Stimulated activated CD4-positive, alpha-beta T cell treated with anti-CD3 and anti-CD28 coated beads, Interleukin-15, amount 100 ng/mL, for 48 hours (primary cell): ENCODE measurements around the gene MCCD1.
"Not testable (repeated sequence)": the region's sequence is repeated elsewhere in the genome, so short reads cannot be mapped to it uniquely, and the experiment has no call there.

Source experiments
- DNase-seq, 2 donors: peaks; one replicate each; pipeline ENCODE4 v3.0.0-alpha.2; 2020; ENCODE audit warnings: low read depth in 2 of 2

MCCD1 gene, protein sequence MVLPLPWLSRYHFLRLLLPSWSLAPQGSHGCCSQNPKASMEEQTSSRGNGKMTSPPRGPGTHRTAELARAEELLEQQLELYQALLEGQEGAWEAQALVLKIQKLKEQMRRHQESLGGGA

DNA sequence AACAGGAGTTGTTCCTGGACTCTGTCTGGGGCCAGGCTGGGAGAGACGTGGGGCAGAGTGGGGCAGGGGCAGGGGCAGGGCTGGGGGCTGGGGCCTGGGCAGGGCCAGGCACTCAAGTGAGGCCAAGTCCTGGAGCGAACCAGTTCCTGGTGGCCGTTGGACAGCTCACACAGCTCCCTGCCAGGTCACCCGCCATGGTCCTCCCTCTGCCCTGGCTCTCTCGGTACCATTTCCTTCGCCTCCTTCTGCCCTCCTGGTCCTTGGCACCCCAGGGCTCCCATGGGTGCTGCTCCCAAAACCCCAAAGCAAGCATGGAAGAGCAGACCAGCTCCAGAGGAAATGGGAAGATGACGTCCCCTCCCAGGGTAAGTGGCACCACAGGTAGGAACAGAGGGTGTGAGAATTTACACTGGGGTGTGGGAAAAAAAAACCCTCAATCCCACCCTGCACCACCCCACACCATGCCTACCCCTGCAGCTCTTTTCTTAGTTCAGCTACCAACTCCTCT, at the start of gene MCCD1:
MCCD1 (plus strand) TSS at position 142 of the 508 bp plus-strand sequence; CDS start at position 195, 53 bp downstream.
- DNase-seq: no peak

DNA sequence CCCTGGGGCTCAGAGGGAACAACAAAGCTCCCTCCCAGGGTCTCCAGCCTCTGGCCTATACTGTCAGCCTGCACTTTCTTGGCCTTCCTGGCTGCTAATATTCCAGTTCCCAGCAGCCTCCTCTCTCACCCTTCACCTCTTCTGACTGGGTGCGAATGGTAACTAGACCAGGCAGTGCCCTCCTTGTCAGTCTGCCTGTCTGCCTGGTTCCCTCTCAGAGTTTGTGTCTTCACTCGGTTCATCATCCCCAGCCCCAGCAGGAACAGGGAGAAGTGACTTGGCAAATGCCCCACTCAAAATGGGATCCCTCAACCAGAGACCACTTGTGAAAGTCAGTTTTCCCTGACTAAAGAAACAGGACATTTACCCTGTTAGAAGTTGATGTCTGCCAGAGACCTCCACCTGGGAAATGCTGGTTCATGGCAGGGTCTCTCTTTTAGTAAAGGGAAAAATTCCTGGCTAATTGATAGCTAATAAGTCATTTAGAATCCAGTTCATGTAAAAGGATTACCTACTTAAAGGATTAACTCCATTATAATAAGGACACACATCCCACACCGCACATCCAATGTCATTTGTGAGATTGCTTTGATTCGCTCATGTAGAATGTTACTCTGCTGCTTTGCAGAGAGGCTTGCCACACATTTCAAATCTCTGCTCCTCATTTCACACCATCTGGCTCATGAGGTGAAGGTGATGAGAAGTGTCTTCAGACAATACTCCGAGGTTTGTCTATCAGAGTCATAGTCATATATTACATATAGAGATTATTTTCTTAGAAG, 49.4 kb upstream of the MCCD1 start:
- DNase-seq: no peak

DNA sequence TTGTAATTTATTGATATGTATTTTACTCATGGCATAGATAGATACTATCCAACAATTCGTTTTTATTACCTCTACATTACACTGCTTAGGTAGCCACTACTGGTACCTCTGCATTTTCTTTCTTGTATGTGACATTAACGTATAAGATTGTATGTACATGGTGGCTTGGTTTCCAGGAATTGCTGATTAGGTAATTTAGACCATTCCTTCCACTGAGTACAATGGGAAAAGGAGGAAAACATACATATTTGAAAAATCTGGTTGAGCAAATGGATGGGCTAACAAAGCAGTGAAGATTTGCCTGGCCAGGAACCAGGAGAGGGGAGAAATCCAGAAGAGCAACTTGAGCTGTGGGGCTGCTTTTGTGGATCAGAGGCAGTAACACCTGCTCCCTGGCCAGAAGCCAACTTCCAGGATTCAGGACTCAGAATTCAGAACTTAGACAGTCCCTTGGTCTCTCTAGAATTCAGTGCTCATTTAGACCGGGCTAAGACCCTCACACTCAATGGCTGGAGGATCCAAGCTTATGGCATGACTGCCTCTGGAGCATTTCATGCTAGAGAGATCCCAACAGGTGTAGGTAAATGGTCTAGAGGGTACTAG, 48.7 kb upstream of the MCCD1 start:
- no peak for DNase-seq

DNA sequence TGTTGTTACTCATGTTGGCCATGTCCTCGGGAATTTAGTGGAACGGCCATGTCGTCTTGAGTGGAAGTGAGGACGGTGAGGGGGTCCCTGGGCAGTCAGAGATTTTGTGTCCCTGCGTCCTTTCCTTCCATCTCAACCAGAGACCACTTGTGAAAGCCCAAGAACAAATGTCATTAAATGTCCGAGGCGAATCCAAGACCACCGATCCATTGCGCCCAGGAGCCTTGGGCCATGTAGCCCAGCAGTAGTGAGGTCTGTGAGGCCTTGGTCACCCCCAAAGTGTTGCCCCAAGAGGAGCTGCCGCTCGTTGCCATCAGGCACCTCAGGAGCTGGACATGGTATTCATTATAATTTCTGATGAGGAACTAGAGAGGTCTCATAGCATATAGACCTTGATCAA, 48.2 kb upstream of the MCCD1 start:
- DNase-seq: no peak

DNA sequence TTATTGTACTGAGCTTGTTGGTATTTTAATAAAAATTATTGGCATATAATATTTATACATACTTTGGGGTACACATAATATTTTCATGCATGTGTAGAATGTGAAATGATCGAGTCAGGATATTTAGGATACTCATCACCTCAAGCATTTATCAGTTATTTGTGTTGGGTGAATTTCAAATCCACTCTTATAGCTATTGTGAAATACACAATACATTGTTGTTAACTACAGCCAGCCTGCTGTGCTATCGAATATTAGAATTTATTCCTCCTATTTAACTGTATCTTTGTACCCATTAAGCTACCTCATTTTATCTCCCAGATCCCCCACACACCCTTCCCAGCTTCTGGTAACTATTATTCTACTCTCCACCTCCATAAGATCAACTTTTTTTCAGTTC, 45.4 kb upstream of the MCCD1 start:
- no peak for DNase-seq

DNA sequence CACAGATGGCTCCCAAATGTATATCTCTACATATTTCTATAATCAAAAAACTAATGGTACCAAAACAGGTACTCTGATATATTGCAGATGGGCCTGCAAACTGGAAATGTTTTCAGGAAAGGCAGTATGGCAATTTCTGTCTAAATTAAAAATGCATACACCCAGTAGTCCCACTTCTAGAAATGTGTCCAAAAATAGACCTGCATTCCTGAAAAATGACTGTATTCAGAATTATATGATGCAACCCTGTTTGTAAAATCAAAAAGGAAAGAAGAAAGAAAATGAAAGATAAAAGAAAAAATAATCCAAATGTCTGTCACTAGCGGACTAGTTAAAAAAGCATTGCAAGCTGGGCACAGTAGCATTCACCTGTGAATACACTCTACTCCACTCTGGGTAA, 43.7 kb upstream of the MCCD1 start:
- DNase-seq: no peak

DNA sequence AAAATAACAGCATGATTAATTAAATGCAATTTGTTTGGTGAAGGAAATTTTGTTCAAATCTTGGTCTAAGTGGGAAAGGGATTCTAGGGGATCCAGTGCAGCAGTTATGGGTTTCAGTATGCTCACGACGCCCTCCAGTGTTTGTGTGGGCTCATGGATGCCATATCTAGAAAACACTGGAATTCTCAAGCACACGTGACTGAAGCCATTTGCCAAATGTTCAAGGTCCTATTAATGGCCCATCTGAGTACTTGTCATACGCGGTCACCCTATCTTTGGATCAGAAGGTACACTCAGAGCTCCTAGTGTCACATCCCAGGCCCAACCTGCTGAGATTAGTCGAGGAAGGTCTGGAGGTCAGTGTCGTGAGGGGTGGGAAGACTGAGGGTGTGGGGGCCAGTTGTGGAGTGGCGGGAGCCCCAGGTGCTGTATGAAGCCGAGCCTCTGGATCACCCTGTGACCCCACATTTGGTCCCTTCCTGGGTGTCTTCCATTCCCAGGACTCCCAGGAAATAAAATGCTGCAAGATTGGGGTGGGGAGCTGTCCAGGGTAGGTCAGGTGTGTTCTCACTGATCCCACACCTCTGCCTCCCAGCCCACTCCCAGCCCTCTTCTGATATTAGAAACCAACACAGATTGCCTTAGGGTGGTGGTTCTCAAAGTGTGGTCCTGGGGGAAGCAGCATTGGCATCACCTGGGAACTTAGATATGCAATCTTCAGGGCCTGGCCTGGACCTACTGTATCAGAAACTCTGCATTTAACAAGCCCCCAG, 42.5 kb upstream of the MCCD1 start:
- not testable (repeated sequence) for DNase-seq

DNA sequence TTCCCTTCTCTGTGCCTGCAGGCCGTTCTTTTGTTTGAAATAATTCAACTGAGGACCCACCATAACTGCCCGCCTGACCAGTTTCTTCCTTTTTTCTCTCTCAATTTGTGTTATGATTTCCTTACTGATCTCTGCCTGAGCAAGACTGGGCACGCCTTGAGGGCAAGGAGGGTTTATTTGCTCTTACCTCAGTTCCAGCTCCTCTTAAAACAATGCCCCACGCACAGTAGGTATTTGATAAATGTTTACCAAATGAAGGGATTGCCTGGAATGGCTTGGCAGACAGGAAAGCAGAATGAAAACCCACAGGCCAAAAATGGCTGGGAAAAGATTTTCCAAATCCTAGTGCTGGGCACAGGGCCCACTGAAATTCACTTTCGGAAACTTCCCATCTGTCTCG, 41.1 kb upstream of the MCCD1 start:
- not testable (repeated sequence) for DNase-seq

DNA sequence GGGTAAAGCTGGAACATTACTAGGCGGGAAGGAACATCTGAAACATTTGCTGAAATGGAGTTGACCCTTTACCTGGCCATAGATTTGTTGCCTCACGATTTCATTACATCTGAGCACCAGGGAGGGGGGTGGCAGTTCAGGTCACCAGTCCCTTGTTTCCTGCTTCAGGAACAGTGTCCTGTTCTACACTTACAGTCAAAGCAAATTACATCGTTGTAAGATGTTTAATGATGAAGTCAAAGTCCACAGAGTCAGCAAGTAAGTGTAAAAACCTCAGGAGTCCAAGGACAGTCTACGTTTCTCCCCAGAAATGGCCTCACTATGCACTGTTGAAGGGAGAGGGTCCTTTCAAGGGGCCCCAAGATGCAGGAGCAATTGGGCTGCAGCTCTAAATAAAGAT, 39.7 kb upstream of the MCCD1 start:
- no peak for DNase-seq

DNA sequence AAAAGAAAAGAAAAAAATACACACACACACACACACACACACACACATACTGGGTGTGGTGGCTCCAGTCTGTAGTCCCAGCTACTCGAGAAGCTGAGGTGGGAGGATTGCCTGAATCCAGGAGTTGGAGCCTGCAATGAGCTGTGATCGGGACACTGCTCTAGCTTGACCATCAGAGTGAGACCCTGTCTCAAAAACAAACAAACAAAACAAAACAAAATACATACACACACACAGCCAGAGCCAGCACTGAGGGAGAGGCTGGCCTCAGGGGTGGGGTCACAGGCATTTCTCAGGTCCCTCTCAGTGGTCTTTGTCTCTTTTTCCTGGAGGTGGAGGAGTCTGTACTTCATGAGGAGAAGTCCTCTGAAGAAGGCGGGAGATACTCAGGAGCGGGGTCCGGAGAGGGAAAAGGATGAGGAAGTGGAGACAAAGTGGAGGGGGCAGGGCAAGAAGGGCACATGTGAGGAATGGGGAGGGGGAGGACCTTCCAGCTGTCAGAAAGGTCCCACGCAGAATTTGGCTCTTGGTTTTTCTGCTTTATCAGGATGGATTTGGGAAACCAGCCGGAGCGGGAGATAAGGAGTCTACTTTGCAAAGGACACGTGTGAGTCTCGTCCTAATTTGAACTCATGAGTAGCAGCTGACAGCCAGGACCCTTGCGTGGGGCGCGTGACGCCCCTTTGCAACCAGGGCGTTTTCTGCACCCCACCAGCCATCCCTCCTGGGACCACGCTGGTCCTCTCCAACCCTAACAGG, 38.5 kb upstream of the MCCD1 start:
- no peak for DNase-seq

DNA sequence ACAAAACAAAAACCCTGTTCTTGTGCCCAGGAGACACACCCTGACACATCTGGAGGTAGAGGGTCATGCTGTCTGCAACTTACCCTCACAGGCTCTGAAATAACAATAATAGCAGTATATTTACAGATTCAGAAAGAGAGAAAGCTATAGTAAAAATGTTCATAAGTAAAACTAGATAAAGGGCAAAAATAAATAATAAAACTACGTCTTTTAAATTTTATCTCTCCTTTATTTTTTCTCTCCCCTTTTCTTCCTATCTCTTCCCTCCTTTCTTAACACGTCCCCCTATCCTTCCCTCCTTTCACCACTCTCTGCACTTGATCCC, 35.2 kb upstream of the MCCD1 start:
- not testable (repeated sequence) for DNase-seq

DNA sequence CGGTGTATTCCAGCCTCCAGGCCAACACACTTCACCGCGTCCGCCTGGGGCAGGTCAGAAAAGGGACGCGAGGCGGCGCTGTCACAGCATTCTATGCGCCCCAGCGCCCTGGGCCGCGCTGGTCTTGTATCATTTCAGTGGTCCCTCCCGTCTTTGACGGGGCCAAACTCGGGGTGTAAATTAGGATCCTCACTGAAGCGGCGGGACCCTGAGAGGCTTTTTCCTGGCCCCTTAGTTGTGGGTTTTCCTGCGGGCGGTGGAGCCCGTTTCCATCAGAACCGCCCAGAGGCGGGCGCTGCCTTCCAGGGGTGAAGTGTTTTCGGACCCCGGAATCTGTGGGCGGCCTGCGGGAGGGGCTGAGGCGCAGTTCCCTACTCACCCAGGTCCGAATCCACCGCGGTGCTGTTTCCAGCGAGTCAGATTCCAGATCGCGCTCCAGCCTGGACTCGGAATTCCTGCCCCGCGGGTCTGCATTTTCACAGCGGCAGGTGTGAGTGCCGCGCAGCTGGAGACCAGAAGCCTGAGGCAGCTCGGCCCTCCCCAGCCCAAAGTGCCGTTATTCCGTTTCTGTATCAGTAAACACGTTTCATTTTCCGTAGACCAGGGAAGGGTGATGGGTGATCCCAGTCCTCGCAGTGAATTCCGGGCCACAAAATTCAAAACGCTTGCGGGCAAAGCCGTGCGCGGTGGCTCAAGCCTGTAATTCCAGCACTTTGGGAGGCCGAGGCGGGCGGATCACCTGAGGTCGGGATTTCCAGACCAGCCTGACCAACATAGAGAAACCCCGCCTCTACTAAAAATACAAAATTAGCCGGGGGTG, 34.7 kb upstream of the MCCD1 start:
- peak; percentile 44 to 75 for DNase-seq

DNA sequence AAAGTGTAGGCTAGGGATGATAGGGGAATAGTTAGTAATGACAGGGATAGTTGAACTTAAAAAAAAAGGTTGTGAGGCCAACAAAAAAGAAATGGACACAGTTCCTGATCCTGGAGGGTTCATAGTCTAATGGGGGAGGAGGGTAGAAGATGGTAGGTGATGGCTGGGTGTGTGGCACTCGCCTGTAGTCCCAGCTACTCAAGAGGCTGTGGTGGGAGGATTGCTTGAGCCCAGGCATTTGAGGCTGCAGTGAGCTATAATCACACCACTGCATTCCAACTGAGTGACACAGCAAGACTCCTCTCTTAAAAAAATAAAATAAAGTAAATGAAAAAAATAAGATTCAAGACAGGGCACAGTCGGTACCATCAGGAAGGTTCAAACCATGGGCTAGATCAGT, 33.2 kb upstream of the MCCD1 start:
- no peak for DNase-seq

DNA sequence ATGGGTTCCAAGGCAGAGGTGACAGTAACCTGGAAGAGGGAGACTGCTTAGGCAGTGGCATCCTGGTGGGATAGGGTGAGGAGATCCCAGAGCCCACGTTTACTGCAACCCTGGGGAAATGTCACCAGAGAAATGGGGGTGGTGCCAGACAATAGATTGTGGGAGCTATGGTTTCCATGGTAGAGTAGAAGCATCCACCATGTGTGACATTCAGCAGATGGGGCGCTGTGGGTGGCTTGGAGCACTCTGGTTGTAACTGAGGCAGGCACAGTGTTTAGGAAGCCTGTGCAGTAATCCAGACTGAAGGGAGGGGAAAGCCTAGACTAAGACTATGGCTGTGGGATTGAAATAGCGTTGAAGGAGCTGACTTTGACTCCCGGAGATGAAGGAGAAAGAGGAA, 31.9 kb upstream of the MCCD1 start:
- DNase-seq: not testable (repeated sequence)

DNA sequence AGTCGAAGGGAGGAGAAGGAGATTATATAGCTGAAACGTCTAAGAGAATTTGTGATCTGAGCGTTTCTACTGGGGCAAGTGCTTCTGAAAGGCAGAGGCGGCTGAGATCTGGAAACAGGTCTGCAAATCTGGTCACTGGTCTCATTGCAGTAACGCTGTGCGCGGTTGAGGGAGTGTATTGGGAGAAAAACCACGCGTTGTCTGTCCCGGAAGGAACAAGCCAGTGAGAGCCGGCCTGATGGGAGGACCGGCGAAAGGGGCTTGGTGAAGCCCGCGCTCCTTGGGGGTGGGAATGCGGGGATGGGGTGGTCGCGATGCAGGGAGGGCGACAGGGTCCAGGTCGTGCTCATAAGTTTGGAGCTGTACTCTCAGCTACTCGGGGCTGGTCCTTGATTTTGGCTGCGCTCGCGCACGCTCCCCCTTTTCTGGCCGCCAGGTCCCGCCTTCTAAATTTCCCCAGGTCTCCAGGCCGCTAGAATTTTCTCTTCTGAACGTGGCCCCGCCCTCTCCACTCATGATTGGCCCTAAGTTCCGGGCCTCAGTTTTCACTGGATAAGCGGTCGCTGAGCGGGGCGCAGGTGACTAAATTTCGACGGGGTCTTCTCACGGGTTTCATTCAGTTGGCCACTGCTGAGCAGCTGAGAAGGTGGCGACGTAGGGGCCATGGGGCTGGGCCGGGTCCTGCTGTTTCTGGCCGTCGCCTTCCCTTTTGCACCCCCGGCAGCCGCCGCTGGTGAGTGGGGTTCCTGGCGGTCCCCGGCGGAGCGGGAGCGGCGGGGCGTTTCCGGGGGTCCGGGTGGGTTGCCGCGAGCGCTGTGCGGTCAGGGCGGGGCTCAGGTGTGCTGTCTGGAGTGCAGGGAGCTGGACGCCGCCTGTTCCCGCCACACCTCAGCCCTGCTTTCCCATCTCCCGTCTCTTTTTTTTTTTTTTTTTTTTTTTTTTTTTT, 31.0 kb upstream of the MCCD1 start, which contains the start of gene MICB:
MICB (plus strand) TSS at position 615 of the 946 bp plus-strand sequence; CDS start at position 664, 49 bp downstream.
- peak; percentile 69 to 82 for DNase-seq

DNA sequence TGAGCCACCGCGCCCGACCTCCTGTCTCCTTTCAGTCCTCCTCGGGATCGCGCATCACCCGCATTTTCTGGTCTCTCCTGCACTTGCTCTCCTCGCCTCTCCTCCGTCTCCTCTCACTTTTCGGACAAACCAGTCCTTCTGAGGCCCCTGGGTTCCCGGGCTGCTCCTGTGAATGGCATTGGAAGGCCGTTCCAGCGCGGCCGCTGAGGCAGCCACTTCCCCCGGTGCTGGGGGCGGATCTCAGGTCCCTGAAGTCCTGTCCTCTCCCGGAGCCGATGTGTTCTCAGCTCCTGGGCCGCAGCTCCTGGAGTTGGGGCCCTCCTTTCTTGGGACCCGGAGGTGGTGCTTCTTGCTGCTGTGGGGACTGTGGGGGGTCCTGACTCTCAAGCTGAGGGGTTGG, 30.0 kb upstream of the MCCD1 start:
- no peak for DNase-seq

DNA sequence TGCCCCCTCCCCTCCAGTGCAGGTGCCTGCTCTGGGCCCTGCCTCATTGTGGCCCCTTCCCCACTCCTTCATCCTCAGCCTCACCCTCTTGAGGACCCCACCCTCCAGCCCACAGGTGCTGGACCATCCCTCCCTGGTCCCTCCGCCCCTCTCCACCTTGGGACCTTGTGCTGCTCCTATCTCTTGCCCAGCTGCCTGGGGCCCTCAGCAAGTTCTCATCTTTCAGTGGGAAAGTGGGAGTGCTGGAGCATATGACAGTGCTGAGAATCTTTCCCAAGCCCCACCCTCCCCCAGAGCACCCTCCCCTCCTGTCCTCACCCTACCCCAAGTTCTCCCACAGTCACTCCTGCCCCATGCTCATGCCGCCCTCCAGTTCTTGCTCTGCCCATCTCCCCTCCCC, 29.1 kb upstream of the MCCD1 start:
- not testable (repeated sequence) for DNase-seq

DNA sequence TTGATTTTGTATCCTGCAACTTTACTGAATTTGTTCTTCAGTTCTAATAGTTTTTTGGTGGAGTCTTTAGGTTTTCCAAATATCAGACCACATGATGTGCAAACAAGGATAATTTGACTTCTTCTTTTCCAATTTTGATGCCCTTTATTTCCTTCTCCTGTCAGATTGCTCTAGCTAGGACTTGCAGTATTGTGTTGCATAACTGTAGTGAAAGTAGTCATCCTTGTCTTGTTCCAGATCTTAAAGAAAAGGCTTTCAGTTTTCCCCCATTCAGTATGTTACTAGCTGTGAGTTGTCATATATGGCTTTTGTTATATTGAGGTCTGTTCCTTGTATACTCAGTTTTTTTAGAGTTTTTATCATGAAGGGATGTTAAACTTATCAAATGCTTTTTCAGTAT, 26.2 kb upstream of the MCCD1 start:
- DNase-seq: no peak

DNA sequence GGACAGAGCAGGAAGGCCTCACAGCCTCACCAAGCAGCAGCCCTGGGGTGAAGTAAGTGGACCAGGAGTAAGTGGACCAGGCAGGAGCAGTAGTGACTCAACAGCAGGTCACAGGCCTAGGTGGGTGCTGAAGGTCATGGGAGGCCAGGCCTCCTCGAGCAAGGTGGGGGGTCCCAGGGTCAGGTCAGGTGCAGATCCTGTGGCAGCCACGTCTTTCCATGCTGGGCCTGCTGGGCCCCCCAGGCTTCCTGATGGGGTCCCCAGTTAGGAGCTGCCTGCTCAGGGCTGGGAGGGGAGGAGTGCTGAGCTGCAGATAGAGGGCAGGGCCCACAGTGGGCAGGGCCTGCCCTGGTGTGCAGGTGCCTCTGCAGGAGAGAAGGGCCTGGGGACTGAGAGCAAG, 19.7 kb upstream of the MCCD1 start:
- DNase-seq: not testable (repeated sequence)

DNA sequence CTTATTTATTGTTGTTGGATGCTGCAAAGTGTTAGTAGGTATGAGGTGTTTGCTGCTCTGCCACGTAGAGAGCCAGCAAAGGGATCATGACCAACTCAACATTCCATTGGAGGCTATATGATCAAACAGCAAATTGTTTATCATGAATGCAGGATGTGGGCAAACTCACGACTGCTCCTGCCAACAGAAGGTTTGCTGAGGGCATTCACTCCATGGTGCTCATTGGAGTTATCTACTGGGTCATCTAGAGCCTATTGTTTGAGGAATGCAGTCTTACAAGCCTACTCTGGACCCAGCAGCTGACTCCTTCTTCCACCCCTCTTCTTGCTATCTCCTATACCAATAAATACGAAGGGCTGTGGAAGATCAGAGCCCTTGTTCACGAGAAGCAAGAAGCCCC, 18.8 kb upstream of the MCCD1 start:
- DNase-seq: no peak
